GM13976 (cell line): ENCODE results near the gene GRK3.

ENCODE experiments used
- DNase-seq: peaks from one replicate; pipeline ENCODE4 v3.0.0; 2012; ENCODE audit warnings: low spot score
- CTCF ChIP-seq: IDR thresholded peaks from 2 replicates; pipeline ENCODE4 v1.5.1; 2012; ENCODE audit warnings: borderline replicate concordance, mild to moderate bottlenecking; ENCODE audit not compliant: insufficient read depth; ENCODE audit errors: extremely low read depth, missing control alignments, control extremely low read depth
- in situ Hi-C: fragments of 300-500 bp; cut with MboI; formaldehyde crosslinking; loops from one replicate; pipeline ENCODE4 v1.12.0; 2022; ENCODE audit warnings: low sequenced_read_pairs, mixed read lengths, inconsistent platforms; ENCODE audit not compliant: unreplicated experiment

Gene GRK3

GRCh38 chr22:25628494-25628893 lies 64.0 kb downstream of the GRK3 start:
- TF ChIP-seq CTCF: no peak
- DNase-seq: no peak
- in situ Hi-C loops: no loop called here

GRCh38 chr22:25629613-25630012 lies 65.1 kb downstream of the GRK3 start:
- in situ Hi-C loops: no loop called here
- no peak for DNase-seq
- no peak for TF ChIP-seq CTCF

GRCh38 chr22:25630447-25630846 lies 66.0 kb downstream of the GRK3 start:
- in situ Hi-C loops: no loop called here
- no peak for TF ChIP-seq CTCF
- DNase-seq: no peak

GRCh38 chr22:25636323-25636722 lies 71.8 kb downstream of the GRK3 start:
- no peak for DNase-seq
- TF ChIP-seq CTCF: no peak
- in situ Hi-C loops: no loop called here

- in situ Hi-C loops: no loop called here
- TF ChIP-seq CTCF: no peak
- DNase-seq: no peak
Observed at GRCh38 chr22:25637032-25637431, 72.6 kb downstream of the GRK3 start.

- TF ChIP-seq CTCF: no peak
- DNase-seq: no peak
- in situ Hi-C loops: no loop called here
Observed at GRCh38 chr22:25637672-25638071, 73.2 kb downstream of the GRK3 start.

- DNase-seq: no peak
- TF ChIP-seq CTCF: no peak
- in situ Hi-C loops: no loop called here
Observed at GRCh38 chr22:25638638-25639037, 74.2 kb downstream of the GRK3 start.
